ENCODE data around the gene CYFIP1. TPM values are rescaled to one million over a fixed set of nuclear protein-coding genes. Genes with fewer than 3 reads are reported as not detected.

The CYFIP1 gene
- total and polyA plus RNA-seq, 9 of the 15 experiments (the other 6 are each of a cell fraction or from before 2014, with no cell fraction given), result 3.8 to 59.8 (median 28.3) TPM

DNA sequence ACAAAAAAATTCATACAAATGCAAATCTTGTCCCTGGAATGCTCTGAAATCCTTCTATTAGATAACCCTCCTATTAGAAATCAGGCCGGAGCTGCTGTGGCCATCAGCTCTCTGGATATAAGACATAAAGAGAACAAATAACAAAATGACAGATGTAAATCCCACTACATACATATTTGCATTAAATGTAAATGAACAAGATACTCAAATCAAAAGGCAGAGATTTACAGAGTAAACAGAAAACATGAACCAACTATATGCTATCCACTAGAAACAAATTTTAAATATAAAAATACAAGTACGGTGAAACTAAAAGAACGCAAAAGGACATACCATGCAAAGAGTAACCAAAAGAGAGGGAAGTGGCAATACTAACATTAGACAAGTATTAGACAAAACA lies 10.7 kb downstream of the CYFIP1 start (continued):
- TF ChIP-seq, protein P1, sequence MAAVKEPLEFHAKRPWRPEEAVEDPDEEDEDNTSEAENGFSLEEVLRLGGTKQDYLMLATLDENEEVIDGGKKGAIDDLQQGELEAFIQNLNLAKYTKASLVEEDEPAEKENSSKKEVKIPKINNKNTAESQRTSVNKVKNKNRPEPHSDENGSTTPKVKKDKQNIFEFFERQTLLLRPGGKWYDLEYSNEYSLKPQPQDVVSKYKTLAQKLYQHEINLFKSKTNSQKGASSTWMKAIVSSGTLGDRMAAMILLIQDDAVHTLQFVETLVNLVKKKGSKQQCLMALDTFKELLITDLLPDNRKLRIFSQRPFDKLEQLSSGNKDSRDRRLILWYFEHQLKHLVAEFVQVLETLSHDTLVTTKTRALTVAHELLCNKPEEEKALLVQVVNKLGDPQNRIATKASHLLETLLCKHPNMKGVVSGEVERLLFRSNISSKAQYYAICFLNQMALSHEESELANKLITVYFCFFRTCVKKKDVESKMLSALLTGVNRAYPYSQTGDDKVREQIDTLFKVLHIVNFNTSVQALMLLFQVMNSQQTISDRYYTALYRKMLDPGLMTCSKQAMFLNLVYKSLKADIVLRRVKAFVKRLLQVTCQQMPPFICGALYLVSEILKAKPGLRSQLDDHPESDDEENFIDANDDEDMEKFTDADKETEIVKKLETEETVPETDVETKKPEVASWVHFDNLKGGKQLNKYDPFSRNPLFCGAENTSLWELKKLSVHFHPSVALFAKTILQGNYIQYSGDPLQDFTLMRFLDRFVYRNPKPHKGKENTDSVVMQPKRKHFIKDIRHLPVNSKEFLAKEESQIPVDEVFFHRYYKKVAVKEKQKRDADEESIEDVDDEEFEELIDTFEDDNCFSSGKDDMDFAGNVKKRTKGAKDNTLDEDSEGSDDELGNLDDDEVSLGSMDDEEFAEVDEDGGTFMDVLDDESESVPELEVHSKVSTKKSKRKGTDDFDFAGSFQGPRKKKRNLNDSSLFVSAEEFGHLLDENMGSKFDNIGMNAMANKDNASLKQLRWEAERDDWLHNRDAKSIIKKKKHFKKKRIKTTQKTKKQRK (IDR thresholded peaks at IDR 0.05; ENCODE audit: borderline replicate concordance, low read depth, low read length), result no peak

DNA sequence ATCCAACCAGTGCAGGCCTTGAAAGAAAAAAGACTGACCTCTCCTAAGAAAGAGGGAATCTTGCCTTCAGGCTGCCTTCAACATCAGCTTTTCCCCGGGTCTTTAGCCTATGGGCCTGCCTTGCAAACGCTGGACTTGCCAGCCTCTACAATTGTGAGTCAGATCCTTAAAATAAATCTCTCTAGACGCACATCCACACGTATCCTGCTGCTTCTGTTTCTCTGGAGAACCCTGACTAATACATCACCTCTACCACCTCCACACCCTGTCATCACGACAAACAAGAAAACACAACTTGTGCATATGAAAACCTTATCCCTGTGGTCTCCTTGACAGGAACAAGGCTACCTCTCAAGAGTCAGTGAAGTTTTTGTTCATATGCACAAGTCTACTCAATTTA lies 11.8 kb downstream of the CYFIP1 start:
- ATAC-seq, result no peak
- TF ChIP-seq, protein P1 (IDR thresholded peaks at IDR 0.05; ENCODE audit: borderline replicate concordance, low read depth, low read length), result no peak
- no peak for TF ChIP-seq NR4A1 (CRISPR knock-in tag; IDR thresholded peaks at IDR 0.05)
- no peak for TF ChIP-seq NR4A1 (tag; IDR thresholded peaks at IDR 0.05)
- no peak for TF ChIP-seq MEF2D (tag; conservative IDR thresholded peaks at IDR 0.05; ENCODE audit: low read depth)
- TF ChIP-seq, protein P2, sequence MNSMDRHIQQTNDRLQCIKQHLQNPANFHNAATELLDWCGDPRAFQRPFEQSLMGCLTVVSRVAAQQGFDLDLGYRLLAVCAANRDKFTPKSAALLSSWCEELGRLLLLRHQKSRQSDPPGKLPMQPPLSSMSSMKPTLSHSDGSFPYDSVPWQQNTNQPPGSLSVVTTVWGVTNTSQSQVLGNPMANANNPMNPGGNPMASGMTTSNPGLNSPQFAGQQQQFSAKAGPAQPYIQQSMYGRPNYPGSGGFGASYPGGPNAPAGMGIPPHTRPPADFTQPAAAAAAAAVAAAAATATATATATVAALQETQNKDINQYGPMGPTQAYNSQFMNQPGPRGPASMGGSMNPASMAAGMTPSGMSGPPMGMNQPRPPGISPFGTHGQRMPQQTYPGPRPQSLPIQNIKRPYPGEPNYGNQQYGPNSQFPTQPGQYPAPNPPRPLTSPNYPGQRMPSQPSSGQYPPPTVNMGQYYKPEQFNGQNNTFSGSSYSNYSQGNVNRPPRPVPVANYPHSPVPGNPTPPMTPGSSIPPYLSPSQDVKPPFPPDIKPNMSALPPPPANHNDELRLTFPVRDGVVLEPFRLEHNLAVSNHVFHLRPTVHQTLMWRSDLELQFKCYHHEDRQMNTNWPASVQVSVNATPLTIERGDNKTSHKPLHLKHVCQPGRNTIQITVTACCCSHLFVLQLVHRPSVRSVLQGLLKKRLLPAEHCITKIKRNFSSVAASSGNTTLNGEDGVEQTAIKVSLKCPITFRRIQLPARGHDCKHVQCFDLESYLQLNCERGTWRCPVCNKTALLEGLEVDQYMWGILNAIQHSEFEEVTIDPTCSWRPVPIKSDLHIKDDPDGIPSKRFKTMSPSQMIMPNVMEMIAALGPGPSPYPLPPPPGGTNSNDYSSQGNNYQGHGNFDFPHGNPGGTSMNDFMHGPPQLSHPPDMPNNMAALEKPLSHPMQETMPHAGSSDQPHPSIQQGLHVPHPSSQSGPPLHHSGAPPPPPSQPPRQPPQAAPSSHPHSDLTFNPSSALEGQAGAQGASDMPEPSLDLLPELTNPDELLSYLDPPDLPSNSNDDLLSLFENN (IDR thresholded peaks at IDR 0.05; ENCODE audit: low read depth in 2 of 2, low read length in 2 of 2), result no peak
- TF ChIP-seq, protein P3, sequence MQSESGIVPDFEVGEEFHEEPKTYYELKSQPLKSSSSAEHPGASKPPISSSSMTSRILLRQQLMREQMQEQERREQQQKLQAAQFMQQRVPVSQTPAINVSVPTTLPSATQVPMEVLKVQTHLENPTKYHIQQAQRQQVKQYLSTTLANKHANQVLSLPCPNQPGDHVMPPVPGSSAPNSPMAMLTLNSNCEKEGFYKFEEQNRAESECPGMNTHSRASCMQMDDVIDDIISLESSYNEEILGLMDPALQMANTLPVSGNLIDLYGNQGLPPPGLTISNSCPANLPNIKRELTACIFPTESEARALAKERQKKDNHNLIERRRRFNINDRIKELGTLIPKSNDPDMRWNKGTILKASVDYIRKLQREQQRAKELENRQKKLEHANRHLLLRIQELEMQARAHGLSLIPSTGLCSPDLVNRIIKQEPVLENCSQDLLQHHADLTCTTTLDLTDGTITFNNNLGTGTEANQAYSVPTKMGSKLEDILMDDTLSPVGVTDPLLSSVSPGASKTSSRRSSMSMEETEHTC (IDR thresholded peaks at IDR 0.05), result no peak

More for the DNA sequence above, 11.8 kb downstream of the CYFIP1 start:
- Histone ChIP-seq H3K27me3 (ENCODE audit: control insufficient read depth in 2 of 2, insufficient read depth in 2 of 2, low read length in 2 of 2) (no peaks in the 10 kb centered on the region), H4K20me1 (replicated peaks; ENCODE audit: control insufficient read depth, insufficient read depth, low read length) (peaks cover 4% of the 10 kb centered on the region; the same call in 1 of the 2 replicates), H3K9me3 (replicated peaks; ENCODE audit: control insufficient read depth, insufficient read depth, low read depth, low read length) (no peaks in the 10 kb centered on the region), H2AFZ (ENCODE audit: low read depth, low read length) (no peak overlapping the region), H3K36me3 (ENCODE audit: control insufficient read depth, insufficient read depth, low read length) (no peaks in the 10 kb centered on the region), H3K79me2 (ENCODE audit: control insufficient read depth, insufficient read depth, low read length) (peaks cover 35% of the 10 kb centered on the region), H3K4me1 (replicated peaks in 1 of 2; ENCODE audit: control insufficient read depth in 2 of 2, insufficient read depth in 2 of 2, low read length in 2 of 2) (peaks cover 0 to 5% of the 10 kb centered on the region in 2 experiments; a peak in 2 of 5 replicates), H3K4me2 (ENCODE audit: insufficient read depth, low read length) (no peak overlapping the region), H3K9ac (ENCODE audit: insufficient read depth in 1 of 2, low read depth in 2 of 2, low read length in 2 of 2) (no peak overlapping the region), H3K4me3 (no peak overlapping the region), H3K9me1 (ENCODE audit: control insufficient read depth, insufficient read depth, low read length) (peaks cover 3% of the 10 kb centered on the region), H3K27ac (ENCODE audit: extremely low read depth, low read depth, low read length) (no peak overlapping the region)
- ChIA-PET POLR2A (interaction anchor here (0.7 to 1.0 kb wide), 2 partner anchors 11 to 94 kb away, joined by 3 read pairs; no protein-coding TSS in a partner anchor), CTCF (ENCODE audit: low intra/inter-chr PET ratio) (no interaction called here)
- DNase-seq (ENCODE audit: extremely low read depth in 1 of 4, low spot score in 3 of 4) (no peak), FAIRE-seq (no peak)
- WGBS (ENCODE audit: insufficient coverage, low coverage, missing lambda C conversion rate), result 39% methylated on average over 5 of the region's 5 CpGs
- in situ Hi-C loops (cut with MboI) (no loop called here), intact Hi-C loops (cut with micrococcal nuclease) (no loop called here)
- no TSS peak for BruUV-seq (replicated peaks)

Measured in K562 (cell line).